ENCODE results near the gene ZNF232. TPM values are rescaled to one million over a fixed set of nuclear protein-coding genes. Genes with fewer than 3 reads are reported as not detected.
"Not testable (repeated sequence)": the region's sequence is repeated elsewhere in the genome, so short reads cannot be mapped to it uniquely, and the experiment has no call there.

Gene ZNF232
- total RNA-seq, 1 experiment from 2014 or later, result 11.6 TPM

DNA sequence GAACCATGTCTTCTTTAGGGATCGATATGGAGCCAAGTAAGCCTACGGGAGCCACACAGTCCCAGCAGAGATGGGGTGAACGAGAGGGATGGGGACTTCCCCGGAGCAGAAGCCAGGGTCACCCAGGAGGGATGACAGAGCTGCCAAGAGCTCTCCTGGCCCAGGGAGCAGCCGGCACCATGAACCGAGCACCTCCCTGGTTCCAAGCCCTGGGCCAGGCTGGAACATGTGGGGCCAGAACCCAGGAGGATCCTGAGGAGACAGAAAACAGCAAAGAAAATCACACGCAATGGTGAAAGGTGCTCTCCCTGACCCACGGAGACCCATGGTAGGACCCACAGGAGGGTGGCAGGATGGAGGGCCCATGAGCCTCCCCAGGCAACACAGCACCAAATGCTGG, 22.3 kb upstream of the ZNF232 start:
- intact Hi-C loops (cut with micrococcal nuclease); BruUV-seq (replicated peaks); H3K9me3 Mint-ChIP-seq (ENCODE audit: unreplicated experiment); H3K36me3 Mint-ChIP-seq (ENCODE audit: insufficient read depth, unreplicated experiment); H3K4me1 Mint-ChIP-seq (ENCODE audit: insufficient read depth, unreplicated experiment); H3K27ac Mint-ChIP-seq (ENCODE audit: low read depth, unreplicated experiment); H3K27me3 Mint-ChIP-seq (ENCODE audit: insufficient read depth, unreplicated experiment); POLR2A ChIA-PET; CTCF ChIA-PET; DNase-seq (ENCODE audit: unreplicated experiment); H3K4me3 Mint-ChIP-seq (ENCODE audit: unreplicated experiment): not testable (repeated sequence)

DNA sequence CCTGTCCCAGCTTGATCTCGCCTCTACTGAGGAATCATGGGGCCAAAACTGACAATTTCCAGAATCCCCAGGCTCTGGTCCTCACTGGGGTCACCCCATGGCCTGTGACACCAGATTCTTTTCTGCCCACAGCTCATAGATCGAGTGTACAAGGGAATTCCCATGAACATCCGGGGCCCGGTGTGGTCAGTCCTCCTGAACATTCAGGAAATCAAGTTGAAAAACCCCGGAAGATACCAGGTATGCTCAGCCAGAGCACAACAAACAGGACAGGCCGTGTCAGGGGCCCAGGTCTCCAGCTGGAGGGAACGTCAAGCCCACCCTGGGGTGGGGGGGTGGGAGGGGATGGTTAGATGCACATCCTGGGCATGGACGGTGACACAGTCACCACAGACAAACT, 21.6 kb upstream of the ZNF232 start:
- CTCF ChIA-PET, result no interaction called here
- no peak for DNase-seq (ENCODE audit: unreplicated experiment)
- no peaks in the 10 kb centered on the region for H3K9me3 Mint-ChIP-seq (ENCODE audit: unreplicated experiment)
- H3K27ac Mint-ChIP-seq (ENCODE audit: low read depth, unreplicated experiment), result no peak overlapping the region
- no peak for TF ChIP-seq CTCF (IDR thresholded peaks at IDR 0.05; ENCODE audit: unreplicated experiment)
- no TSS peak for BruUV-seq (replicated peaks)
- H3K4me3 Mint-ChIP-seq (ENCODE audit: unreplicated experiment), result no peak overlapping the region
- POLR2A ChIA-PET, result no interaction called here
- H3K4me1 Mint-ChIP-seq (ENCODE audit: insufficient read depth, unreplicated experiment), result no peaks in the 10 kb centered on the region
- H3K36me3 Mint-ChIP-seq (ENCODE audit: insufficient read depth, unreplicated experiment), result no peaks in the 10 kb centered on the region
- no peaks in the 10 kb centered on the region for H3K27me3 Mint-ChIP-seq (ENCODE audit: insufficient read depth, unreplicated experiment)
- intact Hi-C loops (cut with micrococcal nuclease), result no loop called here

DNA sequence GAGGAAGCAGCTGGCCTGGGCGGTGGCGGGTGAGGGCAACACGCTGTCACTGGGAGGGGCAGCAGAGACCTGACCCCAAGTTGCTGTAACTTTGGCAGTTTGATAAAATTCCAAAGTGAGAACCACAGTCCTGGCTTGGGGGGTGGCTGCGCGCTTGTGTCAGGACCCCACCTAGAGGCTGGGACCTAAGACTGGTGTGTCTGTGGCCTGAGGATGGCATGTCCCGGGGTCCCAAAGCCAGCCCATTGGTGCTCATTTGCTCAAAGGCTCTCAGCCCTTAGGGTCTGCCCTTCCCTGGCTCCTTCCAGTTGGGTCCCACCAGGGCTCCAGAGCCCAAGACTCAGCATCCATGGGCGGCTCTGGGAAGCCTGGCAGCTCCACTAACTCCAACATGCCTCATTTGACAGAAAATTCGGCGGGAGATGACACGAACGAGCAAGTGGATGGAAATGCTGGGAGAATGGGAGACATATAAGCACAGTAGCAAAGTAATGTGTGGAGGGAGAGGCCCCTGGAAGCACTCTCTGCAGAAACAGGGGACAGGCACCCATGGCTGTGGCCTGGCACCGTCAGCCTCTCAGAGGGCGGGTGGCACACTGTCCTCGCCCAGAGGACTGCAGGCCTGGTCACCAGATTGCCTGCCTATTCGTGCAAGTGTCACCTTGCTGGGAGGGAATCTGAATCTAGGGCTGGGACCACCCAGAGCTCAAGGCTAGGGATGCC, 21.0 kb upstream of the ZNF232 start:
- H3K4me3 Mint-ChIP-seq (ENCODE audit: unreplicated experiment); H3K27me3 Mint-ChIP-seq (ENCODE audit: insufficient read depth, unreplicated experiment); H3K27ac Mint-ChIP-seq (ENCODE audit: low read depth, unreplicated experiment); H3K36me3 Mint-ChIP-seq (ENCODE audit: insufficient read depth, unreplicated experiment); POLR2A ChIA-PET; DNase-seq (ENCODE audit: unreplicated experiment); H3K4me1 Mint-ChIP-seq (ENCODE audit: insufficient read depth, unreplicated experiment); intact Hi-C loops (cut with micrococcal nuclease); H3K9me3 Mint-ChIP-seq (ENCODE audit: unreplicated experiment); BruUV-seq (replicated peaks); CTCF ChIA-PET: not testable (repeated sequence)

DNA sequence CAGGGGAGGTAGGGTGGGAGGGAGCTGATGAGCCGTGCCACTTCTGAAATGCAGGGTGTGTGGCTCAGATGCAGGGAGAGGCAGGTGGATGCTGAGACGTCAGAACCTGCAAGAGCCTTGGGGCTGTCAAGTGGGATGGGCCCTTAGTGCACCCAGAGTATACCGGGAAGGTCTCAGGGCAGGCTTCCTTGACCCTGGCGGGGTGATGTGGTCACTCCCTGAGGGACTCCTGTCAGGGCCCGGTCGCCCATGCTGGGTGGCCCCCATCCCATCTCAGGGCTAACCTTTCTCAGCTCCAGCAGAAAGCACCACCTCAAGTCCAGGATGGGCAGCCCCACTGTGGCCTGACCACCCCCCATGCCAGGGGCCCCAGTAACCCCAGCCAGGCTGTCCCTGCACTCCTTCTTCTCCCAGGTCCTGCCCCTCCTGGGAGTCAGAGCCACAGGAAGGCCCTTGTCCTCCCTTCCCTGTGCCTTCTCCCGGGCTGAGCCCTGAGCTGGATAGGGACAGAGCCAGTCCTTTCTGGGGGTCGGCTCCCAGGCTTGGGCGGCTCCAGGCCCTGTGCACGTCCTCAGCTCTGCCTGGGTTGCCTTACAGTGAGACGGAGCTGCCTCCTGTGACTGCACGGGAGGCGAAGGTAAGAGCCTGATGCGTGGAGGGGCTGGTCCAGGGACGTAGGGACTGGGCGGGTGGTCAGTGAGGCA, 20.3 kb upstream of the ZNF232 start:
- intact Hi-C loops (cut with micrococcal nuclease); POLR2A ChIA-PET; DNase-seq (ENCODE audit: unreplicated experiment); H3K9me3 Mint-ChIP-seq (ENCODE audit: unreplicated experiment); CTCF ChIA-PET; BruUV-seq (replicated peaks); H3K27me3 Mint-ChIP-seq (ENCODE audit: insufficient read depth, unreplicated experiment); H3K4me3 Mint-ChIP-seq (ENCODE audit: unreplicated experiment); H3K36me3 Mint-ChIP-seq (ENCODE audit: insufficient read depth, unreplicated experiment); H3K4me1 Mint-ChIP-seq (ENCODE audit: insufficient read depth, unreplicated experiment): not testable (repeated sequence)
- H3K27ac Mint-ChIP-seq (ENCODE audit: low read depth, unreplicated experiment), result peak overlapping the region; percentile 41

GRCh38 chr17:5131146-5131715, 19.6 kb upstream of the ZNF232 start:
- Mint-ChIP-seq H3K27me3 (ENCODE audit: insufficient read depth, unreplicated experiment) (peaks cover 4% of the 10 kb centered on the region), H3K4me3 (ENCODE audit: unreplicated experiment) (no peak overlapping the region), H3K9me3 (ENCODE audit: unreplicated experiment) (no peaks in the 10 kb centered on the region), H3K36me3 (ENCODE audit: insufficient read depth, unreplicated experiment) (no peaks in the 10 kb centered on the region), H3K4me1 (ENCODE audit: insufficient read depth, unreplicated experiment) (no peaks in the 10 kb centered on the region), H3K27ac (ENCODE audit: low read depth, unreplicated experiment) (peak overlapping the region; percentile 41)
- POLR2A ChIA-PET, result no interaction called here
- no peak for TF ChIP-seq CTCF (IDR thresholded peaks at IDR 0.05; ENCODE audit: unreplicated experiment)
- intact Hi-C loops (cut with micrococcal nuclease), result no loop called here
- CTCF ChIA-PET, result interaction anchor here (0.6 kb wide), 1 partner anchor 524 kb away, joined by 5 read pairs; no protein-coding TSS in a partner anchor
- no peak for DNase-seq (ENCODE audit: unreplicated experiment)
- no TSS peak for BruUV-seq (replicated peaks)

DNA sequence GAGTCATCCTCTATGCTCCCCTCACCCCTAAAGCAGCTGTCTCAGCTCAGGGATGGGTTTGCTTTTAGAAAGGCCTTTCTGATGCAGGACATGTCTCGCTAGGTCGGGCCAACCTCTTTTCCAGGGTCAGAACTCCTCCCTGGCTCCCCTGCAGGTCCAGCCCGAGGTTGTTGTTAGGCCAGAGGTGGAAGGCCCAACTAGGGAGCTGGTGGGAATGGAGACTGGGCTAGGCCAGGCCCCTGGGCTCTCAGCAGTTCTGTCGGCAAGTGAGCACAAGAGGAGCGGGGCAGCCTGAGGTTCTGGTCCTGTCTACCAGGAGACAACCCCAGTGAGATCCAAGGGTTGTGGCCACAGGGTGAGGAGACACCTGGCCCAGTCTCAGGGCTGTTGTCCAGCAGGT, 19.0 kb upstream of the ZNF232 start:
- H3K27me3 Mint-ChIP-seq (ENCODE audit: insufficient read depth, unreplicated experiment); intact Hi-C loops (cut with micrococcal nuclease); BruUV-seq (replicated peaks); POLR2A ChIA-PET; H3K4me3 Mint-ChIP-seq (ENCODE audit: unreplicated experiment); H3K9me3 Mint-ChIP-seq (ENCODE audit: unreplicated experiment); H3K27ac Mint-ChIP-seq (ENCODE audit: low read depth, unreplicated experiment); DNase-seq (ENCODE audit: unreplicated experiment); H3K36me3 Mint-ChIP-seq (ENCODE audit: insufficient read depth, unreplicated experiment); H3K4me1 Mint-ChIP-seq (ENCODE audit: insufficient read depth, unreplicated experiment): not testable (repeated sequence)
- CTCF ChIA-PET, result interaction anchor here (0.6 kb wide), 1 partner anchor 524 kb away, joined by 5 read pairs; no protein-coding TSS in a partner anchor

GRCh38 chr17:5130261-5130660, 18.6 kb upstream of the ZNF232 start:
- H3K27me3 Mint-ChIP-seq (ENCODE audit: insufficient read depth, unreplicated experiment); DNase-seq (ENCODE audit: unreplicated experiment); H3K4me3 Mint-ChIP-seq (ENCODE audit: unreplicated experiment); H3K27ac Mint-ChIP-seq (ENCODE audit: low read depth, unreplicated experiment); H3K4me1 Mint-ChIP-seq (ENCODE audit: insufficient read depth, unreplicated experiment); H3K36me3 Mint-ChIP-seq (ENCODE audit: insufficient read depth, unreplicated experiment); intact Hi-C loops (cut with micrococcal nuclease); POLR2A ChIA-PET; H3K9me3 Mint-ChIP-seq (ENCODE audit: unreplicated experiment); BruUV-seq (replicated peaks): not testable (repeated sequence)
- CTCF ChIA-PET, result interaction anchor here (0.6 kb wide), 1 partner anchor 523 kb away, joined by 5 read pairs; no protein-coding TSS in a partner anchor

DNA sequence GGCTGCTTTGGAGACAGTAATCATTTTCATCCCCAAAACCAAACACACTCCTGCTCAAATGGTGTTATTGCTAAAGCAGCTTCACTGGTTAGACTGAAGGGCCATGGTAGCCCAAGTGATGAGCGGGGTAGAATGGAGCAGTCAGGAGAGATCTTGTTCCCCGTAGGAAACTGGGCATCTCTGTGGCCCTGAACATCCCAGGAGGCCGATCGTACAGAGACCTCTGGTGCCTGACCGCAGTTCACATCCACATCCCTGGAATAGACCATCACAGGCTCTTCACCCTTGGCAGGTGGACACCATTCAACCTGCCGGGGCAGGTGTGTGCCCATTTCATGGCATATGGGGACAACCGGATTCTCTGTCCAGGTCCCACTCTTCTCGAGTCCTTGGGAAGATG, 18.1 kb upstream of the ZNF232 start:
- CTCF ChIA-PET; BruUV-seq (replicated peaks); H3K27ac Mint-ChIP-seq (ENCODE audit: low read depth, unreplicated experiment); H3K9me3 Mint-ChIP-seq (ENCODE audit: unreplicated experiment); H3K36me3 Mint-ChIP-seq (ENCODE audit: insufficient read depth, unreplicated experiment); DNase-seq (ENCODE audit: unreplicated experiment); H3K27me3 Mint-ChIP-seq (ENCODE audit: insufficient read depth, unreplicated experiment); intact Hi-C loops (cut with micrococcal nuclease); POLR2A ChIA-PET; H3K4me3 Mint-ChIP-seq (ENCODE audit: unreplicated experiment); H3K4me1 Mint-ChIP-seq (ENCODE audit: insufficient read depth, unreplicated experiment): not testable (repeated sequence)

Measured in MCF 10A (cell line).